AML-193 (cell line): ENCODE results near the gene CKM.

Source experiments
- DNase-seq, 2 experiments: peaks; one replicate each; lab custom pipeline; 2025; lab: John Stamatoyannopoulos, UW

Gene CKM

GRCh38 chr19:45322744-45323281 is at the start of gene CKM:
CKM (minus strand) TSS chr19:45322875; CDS start chr19:45319713, 3,162 bp downstream.
- DNase-seq, result no peak

- DNase-seq, result peak; percentile 92
Measured at GRCh38 chr19:45370410-45371204, 47.9 kb upstream of the CKM start, which contains the start of gene ERCC2. ERCC2 (minus strand) TSS chr19:45370573; CDS start chr19:45370540, 33 bp downstream.

GRCh38 chr19:45368737-45369340 is 46.2 kb upstream of the CKM start:
- no peak for DNase-seq

- DNase-seq, result no peak
Measured at GRCh38 chr19:45368127-45368526, 45.5 kb upstream of the CKM start.

- DNase-seq, result no peak
Measured at GRCh38 chr19:45364696-45365095, 42.0 kb upstream of the CKM start.

- no peak for DNase-seq
Measured at GRCh38 chr19:45363861-45364459, 41.3 kb upstream of the CKM start.

- no peak for DNase-seq
Measured at GRCh38 chr19:45362291-45362690, 39.6 kb upstream of the CKM start.

- no peak for DNase-seq
Measured at GRCh38 chr19:45361608-45362007, 38.9 kb upstream of the CKM start.

- no peak for DNase-seq
Measured at GRCh38 chr19:45358213-45358792, 35.6 kb upstream of the CKM start.

GRCh38 chr19:45357445-45357783 is 34.7 kb upstream of the CKM start:
- no peak for DNase-seq

GRCh38 chr19:45356760-45357444 is 34.2 kb upstream of the CKM start:
- DNase-seq, result no peak

- DNase-seq, result no peak
Measured at GRCh38 chr19:45355910-45356309, 33.2 kb upstream of the CKM start.

GRCh38 chr19:45355402-45355801 is 32.7 kb upstream of the CKM start:
- DNase-seq, result no peak

- no peak for DNase-seq
Measured at GRCh38 chr19:45354241-45354842, 31.7 kb upstream of the CKM start.

GRCh38 chr19:45352914-45353796 is 30.5 kb upstream of the CKM start:
- DNase-seq, result no peak

GRCh38 chr19:45352471-45352870 is 29.8 kb upstream of the CKM start:
- no peak for DNase-seq

GRCh38 chr19:45352062-45352461 is 29.4 kb upstream of the CKM start:
- no peak for DNase-seq

GRCh38 chr19:45351401-45351952 is 28.8 kb upstream of the CKM start:
- DNase-seq, result no peak

GRCh38 chr19:45350477-45351058 is 27.9 kb upstream of the CKM start:
- DNase-seq, result no peak

GRCh38 chr19:45349430-45349941 is 26.8 kb upstream of the CKM start:
- no peak for DNase-seq
